Stimulated activated CD8-positive, alpha-beta memory T cell treated with anti-CD3 and anti-CD28 coated beads, Interleukin-7, amount 100 ng/mL, for 48 hours (primary cell): ENCODE measurements around the gene PPARGC1A.

ENCODE experiments used
- DNase-seq, 2 donors: peaks; one replicate each; pipeline ENCODE4 v3.0.0-alpha.2; 2020; ENCODE audit warnings: low read depth in 1 of 2; ENCODE audit errors: extremely low read depth in 1 of 2

PPARGC1A gene

DNA sequence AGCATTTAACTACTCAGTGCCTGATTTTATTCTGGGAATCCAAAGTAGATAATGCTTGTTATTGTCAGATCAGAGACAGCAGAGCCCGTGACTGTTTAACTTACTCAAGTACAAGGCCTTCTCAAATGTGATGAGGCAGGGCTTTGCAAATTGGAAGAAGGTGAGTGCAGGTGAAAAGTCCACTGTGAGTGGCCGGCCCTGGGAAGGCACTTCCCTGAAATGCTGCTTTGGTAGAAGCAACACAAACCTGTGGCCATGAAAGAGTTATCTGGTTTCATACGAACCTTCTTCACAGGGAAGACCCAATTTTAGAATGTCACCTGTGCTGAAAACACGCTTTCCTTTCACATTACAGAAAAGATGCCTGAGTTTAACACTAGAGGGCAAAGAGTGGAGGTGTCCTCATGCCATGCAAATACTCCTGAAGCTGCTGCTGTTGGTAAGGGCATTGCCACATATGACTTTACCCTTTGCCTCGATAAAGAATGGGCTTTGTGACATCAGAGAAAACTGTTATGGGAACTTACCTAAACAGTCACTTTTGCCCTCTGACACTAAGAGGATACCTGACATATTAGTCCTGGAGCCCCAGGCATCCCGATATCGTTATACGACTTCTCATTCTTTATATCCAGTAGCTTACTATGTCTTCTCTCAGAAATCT lies 8.0 kb downstream of the PPARGC1A start:
- DNase-seq, result no peak

DNA sequence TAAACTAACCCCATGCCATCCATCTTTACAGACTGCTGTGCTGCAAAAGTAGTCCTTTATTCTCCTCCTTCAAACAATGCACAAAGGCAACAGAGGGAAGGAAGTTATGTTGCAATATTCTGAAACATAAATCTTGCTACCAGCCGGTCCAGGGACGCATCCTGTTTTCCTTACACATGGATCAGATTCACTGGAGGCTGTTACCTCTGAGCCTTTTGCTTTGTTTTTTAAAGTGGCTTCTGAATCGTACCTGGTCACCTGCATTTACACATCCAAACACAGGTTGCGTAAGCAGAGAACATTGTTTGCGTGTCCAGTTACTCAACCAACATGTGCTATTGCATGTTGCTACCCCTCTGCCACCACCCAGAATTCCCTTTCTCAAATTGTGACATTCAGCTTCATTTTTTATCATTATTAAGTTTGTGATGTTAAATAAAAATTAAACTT lies 8.8 kb downstream of the PPARGC1A start:
- no peak for DNase-seq

DNA sequence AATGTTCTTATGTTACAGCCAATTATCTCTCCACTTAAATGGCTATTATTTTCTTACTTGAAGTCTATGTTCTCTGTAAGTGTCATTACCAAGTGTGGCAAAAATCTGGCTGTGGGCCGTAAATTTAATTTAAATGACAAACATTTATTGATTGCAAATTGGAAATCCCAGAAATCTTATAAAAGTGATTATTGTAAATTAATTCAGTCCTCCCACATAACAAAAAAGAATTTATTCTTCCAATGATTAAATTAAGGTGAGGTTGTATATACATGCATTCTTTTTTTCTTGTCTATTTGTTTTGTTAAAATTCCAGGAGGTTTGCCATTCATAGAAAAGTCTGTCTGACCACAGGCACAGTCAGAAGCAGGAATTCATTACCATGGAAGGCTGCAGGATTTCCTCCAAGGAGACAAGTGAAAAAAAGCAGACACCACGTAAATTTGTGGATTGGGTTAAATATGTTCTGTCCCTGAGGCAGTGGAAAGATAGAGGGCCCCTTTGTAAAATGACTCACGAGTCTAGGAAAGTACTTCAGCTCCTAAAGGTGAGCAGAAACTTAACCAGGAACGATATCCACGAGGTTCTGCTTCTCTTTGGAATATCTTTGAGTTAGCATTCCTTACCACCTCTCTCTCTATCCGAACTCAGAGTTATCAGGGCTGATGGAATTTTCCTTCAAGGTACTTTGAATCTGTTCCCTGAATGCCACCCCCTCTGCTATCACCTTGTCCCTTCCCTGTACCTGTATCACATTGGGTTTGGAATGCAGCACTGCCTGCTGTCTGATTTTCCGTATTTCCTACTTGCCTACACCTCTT lies 10.7 kb downstream of the PPARGC1A start:
- DNase-seq, result no peak

DNA sequence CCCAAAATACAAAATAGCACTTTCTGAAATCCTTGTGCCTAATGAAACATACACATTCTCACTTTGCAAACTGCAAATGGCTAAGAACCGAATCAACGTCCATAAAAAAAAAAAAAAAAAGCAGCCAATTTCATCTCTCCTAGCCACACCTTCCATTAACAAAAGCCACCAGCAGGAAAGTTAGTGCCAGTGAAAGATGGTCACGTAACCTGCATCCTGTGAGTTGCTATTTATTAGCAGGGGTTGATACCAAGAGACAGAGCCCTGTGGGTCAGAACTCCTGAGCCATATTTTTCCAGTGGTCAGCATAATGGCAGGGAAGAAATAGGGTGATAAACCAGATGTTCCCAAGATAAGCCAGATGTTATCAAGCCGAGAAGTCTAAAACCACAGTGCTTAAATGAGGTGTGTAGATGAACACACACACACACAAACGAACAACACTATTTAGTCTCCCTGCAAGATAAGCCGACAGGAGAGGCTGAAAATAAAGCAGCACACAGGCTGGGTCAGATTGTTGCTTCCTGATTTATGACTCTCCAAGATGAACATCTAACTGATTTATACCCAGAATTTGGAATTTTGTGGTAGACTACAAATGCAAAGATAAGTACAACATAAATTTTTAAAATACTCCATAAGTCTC lies 11.5 kb downstream of the PPARGC1A start:
- DNase-seq, result no peak

DNA sequence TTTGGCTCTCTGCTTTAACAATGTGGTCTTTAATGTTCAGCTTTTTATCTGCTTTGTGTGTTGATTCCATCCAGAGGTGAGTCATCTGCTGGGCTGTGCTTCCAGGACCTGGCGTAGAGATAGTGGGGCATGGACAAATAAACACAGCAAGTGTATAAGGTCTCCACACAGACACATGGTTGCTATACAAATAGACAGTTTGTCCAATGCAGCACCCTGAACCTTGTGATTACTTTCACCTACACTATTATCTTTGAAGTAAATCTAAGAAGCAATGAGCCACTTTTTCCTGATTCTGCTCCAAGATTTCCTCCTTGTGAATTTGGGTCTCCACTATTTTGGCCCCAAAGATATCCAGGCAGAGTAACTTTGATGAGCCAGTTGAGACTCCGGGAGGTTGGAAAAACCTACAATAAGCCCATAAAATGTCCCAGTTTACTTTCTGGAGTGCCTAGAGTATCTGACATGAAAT lies 12.1 kb downstream of the PPARGC1A start:
- DNase-seq, result no peak

DNA sequence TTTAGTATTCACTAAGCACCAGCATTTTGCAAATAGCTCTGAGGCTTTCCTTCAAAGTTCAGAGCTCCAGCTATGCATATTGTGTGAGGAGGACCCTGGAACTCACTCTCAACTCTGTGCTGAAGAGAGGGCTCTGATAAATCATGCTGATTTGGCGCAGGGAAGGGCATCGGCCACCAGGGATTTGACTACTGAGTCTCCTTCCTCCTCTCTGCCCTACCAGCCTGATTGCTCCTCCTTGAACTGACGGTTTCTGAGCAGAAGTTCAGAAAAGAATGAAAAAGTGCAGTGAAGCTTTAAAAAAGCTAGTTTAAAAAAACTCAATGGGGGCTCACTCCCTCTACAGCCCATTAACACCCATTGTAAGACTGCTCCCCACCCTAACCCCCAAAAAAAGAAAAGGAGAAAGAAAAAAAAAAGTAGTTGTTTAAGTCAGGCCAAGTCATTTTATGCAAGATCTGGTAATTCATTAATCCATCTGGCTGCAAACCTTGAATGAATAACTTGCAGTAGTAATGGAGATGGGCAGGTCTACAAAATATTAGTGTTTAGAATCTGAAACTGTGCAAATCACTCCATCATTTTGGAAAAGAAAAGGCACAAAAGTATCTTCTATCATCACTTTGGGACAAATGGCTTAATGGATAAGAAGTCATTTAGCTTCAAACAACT lies 13.3 kb downstream of the PPARGC1A start:
- DNase-seq, result no peak

DNA sequence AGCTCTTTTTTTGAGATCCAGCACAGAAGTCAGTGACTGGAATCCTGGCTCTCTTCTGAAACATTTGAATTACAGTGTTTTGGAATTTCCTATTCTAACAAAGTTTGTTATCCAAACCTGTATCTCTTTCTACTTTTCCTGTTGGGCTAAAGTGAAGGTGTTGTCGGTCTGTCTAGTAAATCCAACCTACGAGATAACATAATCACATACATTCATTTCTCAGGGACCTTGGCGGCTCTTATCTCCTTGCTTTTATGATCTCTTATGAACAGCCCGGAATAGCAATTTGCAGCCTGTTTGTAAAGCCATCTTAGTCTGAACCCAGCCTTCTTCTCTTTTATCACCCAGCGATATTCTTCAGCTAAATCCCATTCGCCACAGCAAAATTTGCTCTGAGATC lies 14.5 kb downstream of the PPARGC1A start:
- DNase-seq, result no peak

DNA sequence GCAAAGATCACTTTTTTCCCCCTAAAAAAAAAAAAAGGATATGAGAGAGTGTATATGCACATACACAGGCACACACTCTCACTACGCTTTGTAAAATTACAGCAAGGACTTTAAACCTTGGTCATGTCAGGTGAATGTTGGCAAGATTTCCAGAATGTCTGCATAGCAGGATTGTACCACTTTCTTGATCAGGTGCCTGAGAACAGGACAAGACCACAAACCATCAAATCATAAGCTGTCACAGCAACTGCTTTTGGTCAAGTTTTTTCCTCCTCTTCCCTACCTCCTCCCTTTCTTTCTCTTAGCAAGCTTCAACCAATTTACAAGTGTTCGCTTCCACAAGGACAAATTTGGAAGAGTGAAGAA lies 15.3 kb downstream of the PPARGC1A start:
- DNase-seq, result no peak

DNA sequence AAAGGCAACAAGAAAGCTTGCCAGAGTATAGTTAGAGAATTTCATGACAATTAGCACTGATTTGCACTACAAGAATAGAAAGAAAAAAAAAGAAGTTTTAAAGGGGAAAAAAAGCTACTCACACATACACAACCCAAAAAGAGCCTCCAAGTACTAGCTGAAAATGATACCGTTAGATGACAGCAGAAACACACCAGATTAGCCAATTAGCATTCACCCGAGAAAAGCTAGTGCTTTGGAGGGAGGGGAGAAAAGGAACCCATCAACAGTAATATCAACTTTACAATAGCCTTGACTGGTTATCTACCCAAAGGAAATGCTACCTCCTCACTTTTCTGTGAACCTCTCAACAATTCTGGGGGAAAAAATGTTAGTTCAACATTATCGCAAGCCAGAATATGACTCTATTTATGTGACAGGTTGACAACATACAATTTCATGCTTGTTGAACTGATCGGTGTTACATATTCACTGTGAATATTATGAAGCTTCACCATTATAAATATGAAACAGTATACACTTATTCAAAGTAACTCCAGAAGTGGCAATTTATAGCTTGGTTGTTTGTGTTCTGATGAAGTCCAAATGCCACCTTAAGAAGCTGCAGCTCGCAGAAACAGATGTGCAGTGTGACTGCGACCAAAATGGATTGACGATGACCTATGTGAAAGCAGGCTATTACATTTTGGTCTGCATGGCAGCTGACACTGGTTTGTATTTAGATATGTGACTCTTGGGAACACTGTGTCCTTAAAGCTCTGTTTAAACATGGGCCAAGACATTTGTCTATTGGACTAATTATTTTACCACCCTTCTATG lies 15.9 kb downstream of the PPARGC1A start:
- no peak for DNase-seq

DNA sequence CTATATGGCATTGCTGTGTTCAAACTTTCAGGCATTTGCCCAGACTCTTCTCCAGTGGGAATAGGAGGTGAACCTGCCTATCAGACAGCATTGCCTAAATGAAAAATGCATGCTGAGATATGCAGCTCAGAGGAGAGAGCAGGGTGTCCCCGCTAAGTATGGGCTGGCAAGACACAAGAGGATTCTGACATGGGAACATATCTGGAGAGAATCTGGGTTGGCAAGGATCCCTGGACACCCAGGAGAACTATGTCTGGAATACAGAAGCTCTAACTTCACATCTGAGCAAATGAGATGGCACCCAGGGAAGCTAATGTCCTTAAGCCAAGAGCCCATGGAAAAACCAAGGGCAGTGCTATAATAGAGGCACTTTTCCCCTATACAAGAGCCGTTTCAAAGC lies 18.4 kb downstream of the PPARGC1A start:
- no peak for DNase-seq

DNA sequence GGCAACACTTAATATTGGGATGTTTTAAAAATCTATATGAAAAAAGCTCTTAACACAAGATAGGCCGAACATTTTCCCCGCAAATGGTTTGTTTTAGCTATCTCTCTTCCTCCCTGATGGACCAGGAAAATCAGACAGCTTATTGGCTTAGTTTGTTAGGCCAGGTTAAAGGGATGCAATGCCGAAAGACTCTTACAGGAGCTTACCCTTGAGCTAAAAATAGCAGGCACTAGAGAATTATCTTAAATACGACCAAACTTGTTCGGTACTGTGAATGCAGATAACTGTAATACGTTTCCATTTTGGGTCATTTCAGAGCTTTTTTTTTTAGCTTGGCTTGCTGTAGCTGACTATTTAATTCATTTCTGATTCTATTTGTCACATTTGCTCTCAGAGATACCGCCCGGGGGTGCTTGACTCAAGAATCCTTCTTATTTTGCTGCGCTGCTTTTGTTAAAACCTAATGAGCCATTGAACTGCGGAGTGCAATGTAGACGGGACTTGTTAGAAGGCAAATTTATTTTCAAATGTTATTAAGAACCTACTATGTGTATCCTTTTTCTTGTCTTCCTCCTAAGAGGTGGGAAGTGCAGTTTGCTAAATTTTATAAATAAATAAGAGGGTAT lies 23.3 kb downstream of the PPARGC1A start:
- DNase-seq, result no peak

DNA sequence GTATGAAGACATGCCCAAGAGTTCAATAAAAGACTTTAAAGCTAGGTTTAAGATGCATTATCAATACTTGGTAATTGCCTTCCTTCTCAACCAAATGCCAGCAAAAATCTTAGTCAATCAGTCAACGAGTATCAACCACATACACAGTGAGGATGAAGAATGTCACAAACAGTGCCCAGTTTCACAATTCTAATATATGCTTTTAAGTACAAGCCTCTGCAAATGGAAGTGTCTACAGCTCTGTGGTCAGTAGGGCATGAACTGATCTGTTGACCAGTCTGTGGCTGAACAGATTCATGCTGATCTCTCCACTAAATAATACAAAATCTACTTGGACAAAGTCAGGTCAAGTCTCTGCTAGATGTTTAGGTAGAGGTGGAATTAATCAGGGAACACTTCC lies 27.9 kb downstream of the PPARGC1A start:
- DNase-seq, result no peak

DNA sequence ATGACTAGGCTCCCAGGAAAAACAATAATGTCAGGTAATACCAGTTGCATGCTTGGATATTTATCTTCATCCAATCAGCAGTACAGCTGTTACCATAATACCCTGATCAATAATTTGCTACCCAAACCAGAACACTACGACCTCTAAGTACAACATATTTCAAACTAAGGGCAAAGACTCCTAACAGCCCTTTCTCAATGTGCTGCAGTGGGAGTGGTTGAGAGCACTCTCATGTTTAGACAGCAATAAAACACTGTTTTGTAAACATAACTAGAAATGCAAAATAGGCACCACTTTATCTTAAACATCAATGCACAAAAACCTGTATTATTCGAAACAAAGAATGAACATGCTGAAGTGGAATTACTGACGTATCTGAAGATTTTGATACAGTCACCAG lies 28.9 kb downstream of the PPARGC1A start:
- DNase-seq, result no peak

DNA sequence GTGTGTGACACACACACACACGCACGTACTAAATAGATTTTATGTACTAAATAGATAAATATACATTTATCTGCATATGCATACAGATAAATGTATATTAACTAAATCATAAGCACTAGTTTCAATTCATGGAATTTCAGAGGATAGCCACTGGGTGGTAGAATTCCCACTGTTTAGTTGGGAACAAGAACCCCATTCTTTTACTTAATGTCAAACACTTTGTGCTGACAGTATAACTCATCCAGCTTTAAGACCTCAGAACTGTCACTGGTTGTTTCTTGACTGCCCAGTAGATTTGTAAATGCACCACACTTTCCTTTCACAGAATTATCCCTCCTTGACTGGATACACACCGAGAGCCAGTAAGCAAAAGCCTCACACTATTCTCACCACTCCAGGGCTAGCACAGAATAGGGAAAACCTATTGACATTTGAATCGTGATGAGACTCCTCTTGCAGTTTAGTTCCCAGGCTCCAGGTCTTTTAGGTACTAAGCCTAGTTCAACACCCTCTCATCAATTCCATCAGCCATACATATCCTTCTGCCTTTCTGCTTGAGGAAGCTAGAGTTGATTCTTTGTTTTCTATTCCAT lies 32.4 kb downstream of the PPARGC1A start:
- no peak for DNase-seq

DNA sequence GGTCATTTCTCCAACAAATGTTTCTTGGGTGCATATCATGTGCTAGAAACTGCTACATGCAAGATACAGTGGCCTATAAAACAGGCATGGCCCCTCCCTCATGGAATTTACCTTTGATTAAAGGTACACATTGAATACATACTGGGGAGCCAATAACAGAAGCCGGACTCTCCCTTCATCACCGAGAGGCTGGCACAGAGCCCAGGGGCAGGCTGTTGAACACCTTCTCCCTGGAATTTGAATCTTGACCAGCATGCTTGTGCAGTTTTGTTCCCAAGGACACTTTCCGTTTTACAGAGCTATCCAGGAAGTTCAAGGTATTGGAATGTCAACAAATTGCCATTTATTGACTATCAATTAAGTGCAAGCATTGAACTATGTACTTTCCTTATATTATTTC lies 33.2 kb downstream of the PPARGC1A start:
- DNase-seq, result no peak

DNA sequence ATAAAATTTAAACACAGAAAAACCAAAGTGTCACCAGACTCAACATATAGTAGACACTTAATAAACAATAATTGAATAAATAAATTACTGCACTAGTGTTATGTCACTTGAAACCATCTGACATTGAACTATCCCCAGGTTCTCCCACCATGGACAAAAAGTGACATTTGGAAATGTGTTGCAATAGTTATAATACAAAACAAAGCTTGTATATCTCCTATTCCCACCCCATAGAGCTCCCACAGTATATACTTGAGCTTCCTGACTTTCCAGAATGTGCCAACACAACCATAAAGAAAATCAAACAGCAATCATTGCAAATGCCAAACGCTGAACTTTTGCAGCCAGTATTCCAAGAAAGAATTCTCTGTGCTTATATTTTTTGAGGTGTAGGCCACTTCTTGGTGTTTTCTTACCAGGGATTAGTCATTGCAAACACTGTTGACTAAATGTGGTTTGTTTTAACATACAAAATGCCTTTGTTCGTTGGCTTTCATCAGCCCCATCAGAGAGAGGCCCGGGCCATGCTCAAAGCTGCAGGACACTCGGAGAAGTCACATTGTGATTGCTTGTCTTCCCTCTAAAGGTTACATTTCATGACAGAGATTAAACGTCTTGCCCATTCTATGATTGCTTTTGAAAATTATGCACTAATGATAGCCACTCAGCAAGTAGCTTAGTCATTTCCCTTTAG lies 33.8 kb downstream of the PPARGC1A start:
- no peak for DNase-seq

DNA sequence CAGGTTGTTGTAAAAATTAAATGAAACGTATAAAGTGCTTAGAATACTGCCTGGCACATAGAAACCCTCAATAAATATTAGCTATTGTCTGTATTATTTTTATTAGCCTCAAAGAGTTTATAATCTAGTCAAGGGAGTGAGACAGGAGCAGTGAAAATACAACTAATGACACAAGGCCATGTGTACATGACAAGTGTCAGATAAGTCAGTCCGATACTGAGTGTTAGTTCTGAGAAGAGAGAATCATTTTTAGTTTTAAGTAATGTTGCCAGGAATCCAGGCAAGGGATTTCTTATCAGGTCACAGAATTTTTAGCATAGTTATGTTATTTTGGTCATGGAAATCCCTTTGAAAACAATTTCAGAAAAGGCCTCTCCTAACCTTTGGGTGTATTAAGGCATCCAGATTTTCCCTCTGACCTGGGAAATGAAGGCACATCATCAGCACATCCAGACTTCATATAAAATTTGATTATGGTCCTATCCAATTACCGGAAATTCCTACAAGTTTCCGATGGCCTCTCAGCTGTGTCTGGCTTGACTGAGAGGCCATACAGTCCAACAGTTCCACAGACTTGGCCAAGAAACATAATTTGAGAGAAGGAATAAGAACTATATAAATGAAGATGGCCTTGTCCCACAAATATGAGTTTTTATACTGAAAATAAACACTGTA lies 35.7 kb downstream of the PPARGC1A start:
- no peak for DNase-seq

DNA sequence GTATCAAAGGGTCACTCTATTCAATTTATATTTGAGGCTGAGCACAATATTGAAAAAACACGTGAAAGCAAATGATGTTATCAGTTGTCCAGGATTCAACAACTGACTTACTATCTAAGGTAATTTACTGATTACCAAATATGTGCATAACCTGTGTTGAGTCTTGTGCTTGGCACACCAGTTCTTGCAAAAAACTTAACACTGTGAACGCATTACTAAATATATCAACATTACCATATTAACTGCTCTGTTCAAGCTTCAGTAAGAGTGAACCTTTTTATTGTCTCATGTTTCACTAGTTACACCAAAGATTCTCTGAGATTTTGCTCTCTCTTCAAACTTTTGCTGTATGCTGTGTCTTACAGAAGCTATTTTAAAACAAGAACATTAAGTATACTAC lies 38.4 kb downstream of the PPARGC1A start:
- no peak for DNase-seq

DNA sequence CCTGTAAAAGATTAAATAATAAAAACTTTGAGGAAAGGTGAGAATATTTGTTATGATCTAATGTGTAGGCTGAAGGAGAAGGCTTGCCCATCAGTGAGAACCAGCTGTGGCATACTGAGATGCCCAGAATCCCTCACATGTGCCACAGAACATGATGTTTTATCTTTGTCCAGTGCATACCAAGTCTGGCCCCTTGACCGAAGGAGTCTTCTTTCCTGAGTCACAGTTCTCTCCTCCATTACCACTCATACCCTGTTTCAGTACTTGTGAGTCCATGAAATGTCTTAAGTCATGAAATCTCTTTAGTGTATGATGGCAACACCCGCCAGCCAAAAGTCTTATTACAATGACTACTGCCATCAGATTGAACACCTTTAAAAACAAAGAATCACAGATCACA lies 42.7 kb downstream of the PPARGC1A start:
- DNase-seq, result no peak
